Fibroblast of skin of abdomen (primary cell): ENCODE measurements around the gene PLS1.
"Not testable (repeated sequence)": the region's sequence is repeated elsewhere in the genome, so short reads cannot be mapped to it uniquely, and the experiment has no call there.

Experiments
- DNase-seq: peaks from one replicate; pipeline ENCODE4 v3.0.0-alpha.2; 2013

The PLS1 gene

DNA sequence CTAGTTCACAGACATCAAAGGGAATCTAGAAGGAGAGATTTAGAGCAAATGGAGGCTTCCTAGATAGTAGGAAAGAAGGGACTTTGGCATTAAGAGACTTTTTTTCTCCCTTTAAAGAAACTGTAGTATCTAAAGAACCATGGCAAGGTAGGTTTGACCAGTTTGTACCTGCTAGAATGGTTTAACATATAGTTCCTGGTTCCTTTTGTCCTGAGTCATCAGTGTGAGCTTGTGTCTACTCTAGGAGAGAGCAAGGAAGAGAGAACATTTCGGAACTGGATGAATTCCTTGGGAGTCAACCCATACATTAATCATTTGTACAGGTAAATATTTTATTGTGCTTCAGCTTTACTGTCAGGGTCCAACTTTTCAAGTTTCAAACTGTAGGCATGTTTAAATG lies 98.0 kb downstream of the PLS1 start:
- no peak for DNase-seq

DNA sequence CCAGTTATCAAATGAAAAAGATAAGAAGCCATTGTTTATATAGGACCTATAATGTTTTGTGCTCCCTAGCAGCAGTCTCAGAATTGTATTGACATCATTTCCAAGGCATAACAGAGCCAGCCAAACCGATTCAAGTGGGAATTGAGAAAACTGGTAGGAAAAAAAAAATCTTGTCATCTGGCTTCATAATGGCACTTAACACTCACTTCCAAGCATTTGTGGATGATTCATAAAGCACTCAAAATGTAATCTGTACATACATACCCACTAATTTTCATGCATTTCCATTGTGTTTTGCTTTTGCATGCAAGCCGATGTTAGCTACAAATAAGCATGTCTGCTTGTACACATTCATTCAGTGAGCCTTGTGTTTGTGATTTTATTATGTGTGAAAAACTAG lies 109.0 kb downstream of the PLS1 start:
- DNase-seq: peak; percentile 2

DNA sequence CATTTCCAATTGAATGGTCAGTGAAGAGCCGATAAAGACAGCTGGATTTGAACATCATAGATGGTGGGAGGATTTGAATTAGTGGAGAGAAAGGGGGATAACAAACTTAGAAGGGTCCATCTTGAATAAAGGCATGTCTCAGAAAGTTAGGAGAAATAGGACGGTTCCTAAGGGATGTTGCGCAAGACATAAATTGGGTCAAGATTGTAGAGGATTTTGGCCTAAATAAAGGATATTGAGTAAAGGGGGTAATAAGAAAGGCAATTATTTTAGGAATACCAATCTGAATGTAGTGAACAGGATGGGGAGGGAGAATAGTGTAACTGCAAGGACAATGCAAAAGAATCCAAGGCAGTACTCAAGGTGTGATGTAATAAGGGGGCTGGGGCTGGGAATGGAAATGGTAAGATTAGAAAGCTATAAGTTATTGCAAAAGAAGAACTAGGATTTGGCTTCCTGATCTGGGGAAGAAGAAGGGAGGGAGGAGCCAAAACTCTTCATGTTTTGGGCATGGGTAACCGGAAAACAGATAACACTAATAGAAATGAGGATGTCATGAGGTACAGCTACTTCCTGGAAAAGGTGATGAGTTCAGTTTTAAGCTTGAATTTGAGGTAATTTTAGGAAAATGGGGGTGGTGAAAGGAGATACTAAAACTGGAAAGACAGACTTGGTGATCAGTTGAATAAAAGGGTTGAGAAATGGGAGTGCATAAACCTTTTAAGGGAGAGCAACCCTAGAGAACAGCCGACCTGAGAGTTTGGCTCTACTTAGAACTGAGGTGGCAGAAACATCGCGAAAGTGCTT lies 110.3 kb downstream of the PLS1 start:
- no peak for DNase-seq

DNA sequence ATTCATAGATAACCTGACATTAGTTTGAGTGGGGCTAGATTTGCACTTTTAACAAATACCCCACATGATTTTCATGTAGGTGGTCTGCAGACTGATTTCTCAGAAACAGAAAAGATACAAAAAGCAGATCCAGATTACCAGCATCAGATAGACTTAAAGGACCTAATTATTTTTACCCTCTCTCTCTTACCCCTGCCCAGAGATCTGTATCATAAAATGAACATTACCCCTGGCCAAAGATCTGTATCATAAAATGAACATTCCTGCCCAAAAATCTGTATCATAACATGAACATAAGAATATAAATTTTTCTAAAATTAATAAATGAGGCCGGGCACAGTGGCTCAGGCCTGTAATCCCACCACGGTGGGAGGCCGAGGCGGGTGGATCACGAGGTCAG lies 113.0 kb downstream of the PLS1 start:
- no peak for DNase-seq

DNA sequence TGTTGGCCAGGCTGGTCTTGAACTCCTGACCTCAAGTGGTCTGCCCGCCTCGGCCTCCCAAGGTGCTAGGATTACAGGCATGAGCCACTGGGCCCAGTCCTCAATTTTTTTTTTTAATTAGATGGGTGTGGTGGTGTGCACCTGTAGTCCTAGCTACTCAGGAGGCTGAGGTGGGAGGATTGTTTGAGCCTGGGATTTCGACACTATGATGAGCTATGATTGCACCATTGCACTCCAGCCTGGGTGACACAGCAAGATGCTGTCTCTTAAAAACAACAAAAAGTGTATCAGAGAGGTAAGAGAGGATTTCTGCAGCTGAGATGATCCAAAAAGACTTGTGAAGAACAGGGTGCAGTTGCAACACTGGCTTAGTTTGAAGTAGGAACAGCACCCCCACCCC lies 118.7 kb downstream of the PLS1 start:
- not testable (repeated sequence) for DNase-seq

DNA sequence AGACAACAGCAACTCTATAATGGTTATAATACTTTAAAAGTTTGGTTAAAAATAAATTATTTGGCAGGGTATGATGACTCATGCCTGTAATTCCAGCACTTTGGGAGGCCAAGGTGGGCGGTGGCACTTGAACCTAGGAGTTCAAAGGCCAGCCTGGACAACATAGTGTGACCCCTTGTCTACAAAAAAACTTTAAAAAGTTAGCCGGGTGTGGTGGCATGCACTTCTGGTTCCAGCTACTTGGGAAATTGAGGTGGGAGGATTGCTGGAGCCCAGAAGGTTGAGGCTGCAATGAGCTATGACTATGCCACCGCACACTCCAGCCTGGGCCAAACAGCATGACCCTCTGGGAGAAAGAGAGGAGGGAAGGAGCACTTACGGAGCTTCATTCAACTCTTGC lies 119.9 kb downstream of the PLS1 start:
- no peak for DNase-seq

DNA sequence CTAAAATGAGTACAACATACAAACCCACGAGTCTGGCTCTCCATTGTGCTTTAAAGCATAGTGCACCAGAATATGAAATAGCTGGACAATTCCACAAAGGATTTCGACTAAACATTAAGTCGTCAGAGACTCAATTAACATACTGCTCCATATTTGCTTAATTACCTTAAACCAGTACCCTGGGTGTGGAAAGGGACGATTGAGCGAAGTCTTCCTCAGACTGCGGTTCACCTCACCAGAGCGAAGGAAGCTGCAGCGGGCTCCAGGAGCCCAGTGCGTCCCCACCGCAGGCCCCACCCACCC lies 127.4 kb downstream of the PLS1 start:
- DNase-seq: no peak

DNA sequence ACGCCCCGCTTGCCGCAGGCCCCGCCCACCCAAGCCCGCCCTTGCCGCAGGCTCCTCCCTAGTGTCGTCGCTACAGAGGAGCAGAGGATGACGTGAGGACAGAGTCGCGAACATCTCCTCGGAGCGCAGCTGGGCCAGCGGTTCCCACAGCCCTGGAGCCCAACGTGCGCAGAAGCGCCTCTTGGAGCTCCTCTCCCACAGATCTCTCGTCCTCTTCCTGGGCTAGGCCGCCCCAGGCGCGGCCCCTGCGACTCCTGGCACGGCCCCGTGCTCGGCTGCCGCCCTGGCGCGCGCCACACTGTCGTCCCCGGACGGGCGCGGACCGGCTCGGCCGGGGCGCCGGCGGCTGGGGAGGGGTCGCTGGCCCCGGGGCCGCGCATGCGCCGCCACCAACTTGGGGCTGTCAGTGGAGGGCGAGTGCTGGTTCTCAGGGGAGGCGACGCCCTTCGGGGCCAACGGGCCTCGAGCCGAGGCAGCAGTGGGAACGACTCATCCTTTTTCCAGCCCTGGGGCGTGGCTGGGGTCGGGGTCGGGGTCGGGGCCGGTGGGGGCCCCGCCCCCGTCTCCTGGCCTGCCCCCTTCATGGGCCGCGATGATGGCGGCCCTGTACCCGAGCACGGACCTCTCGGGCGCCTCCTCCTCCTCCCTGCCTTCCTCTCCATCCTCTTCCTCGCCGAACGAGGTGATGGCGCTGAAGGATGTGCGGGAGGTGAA lies 127.9 kb downstream of the PLS1 start, which contains the start of gene TRPC1:
TRPC1 (plus strand) TSS at position 67 of the 714 bp plus-strand sequence; CDS start at position 593, 526 bp downstream.
- DNase-seq: peak; percentile 78

DNA sequence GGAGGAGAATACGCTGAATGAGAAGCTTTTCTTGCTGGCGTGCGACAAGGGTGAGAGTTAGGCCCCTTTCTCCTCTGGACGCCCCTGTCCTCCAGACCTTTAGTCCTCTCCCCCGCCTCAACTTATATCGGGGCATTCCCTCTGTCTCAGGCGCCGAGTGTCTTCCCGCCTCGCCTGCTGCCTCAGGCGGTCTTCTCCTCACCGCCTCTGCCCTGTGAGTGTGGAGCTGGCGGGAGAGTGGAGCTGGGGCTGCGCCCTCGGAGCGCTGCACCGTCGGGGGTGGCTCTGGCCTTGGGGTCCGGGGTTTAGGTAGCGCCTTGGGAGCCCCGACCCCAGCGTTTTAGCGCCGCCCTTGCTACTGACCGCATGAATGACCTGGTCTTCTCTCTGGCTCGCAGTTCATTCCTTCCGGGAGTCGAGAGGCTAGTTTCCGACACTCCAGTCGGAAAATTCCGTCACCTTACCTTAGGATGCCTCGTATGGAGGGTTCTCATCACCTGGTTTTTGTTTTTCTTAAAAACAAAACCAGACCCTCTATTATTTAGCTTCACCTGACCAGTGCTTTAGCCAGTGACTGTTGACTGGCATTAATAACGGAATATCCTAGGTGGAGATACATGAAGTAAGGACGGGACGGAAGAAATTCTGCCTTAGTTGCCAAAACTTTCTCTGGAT lies 128.6 kb downstream of the PLS1 start:
- DNase-seq: peak; percentile 26

DNA sequence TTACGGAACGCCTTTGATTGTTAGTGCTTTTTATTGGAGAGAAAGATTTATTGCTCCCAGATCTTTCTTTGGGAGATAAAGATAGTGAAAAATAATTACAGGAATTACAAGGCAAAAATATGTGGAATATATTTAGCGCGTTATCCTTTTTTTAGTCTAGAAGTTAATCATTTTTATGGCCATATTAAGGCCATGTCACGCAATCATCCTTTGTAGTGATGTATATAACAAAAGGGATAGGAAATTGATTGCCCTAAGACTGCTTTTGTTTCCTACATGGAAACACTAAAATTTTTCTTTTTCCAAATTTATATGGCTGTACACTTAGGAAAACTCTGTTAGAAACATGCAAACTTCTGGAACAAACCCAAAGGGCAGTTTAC lies 129.2 kb downstream of the PLS1 start:
- DNase-seq: no peak

DNA sequence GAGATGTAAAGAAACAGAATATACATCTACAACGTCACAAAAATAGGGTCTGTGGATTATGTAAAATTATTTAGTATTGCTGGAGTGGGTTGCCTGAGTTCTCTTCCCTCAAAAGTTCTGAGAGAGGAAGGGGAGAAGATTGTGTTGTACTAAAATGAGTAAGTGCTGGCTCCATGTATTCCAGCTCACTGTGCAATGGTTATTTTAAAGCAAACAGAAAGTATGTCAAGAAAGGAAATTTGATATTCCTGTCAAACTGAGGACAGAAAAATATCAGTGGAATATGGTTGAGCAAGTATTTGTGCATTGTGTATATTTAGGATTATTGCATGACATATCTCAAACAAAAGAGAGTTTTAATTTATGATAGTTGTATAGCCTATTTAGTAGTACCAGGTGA lies 129.8 kb downstream of the PLS1 start:
- no peak for DNase-seq

DNA sequence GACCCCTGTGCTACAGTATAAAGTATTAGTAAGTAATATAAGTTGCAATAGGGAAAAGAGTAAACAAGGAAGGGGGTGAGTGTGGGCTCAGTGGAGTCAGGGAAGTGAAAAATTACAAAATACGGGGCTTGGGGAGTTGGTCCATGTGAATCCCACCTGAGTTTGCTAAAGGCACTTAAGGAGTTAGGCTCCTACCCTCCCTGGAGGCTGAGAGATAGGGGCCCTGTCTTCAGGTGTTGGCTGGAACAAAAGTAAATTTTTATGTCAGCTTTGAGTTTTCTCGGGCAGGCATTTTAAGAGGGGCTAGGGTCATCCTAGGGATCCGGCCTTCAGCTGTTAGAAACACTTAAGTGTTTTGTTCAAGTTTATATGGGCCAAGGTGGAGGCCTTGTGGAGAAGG lies 135.9 kb downstream of the PLS1 start:
- no peak for DNase-seq

DNA sequence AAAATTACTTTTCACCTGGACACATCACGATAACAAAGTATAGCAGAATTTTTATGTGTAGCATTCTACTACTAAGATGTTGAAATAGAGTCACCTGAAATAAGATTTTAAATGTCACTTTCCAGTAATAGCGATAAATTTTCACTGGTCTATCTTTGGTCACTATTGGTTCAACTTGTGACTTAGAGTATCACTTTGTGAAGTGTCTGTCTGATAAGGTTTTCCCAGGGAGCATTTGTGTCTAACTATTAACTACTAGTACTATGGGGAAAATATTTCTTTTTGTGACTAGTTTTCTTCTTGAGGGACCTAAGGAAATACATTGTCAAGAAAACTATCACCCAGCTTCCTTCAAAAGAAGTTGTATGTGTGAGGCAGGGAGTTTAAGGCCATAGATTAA lies 138.6 kb downstream of the PLS1 start:
- DNase-seq: no peak

DNA sequence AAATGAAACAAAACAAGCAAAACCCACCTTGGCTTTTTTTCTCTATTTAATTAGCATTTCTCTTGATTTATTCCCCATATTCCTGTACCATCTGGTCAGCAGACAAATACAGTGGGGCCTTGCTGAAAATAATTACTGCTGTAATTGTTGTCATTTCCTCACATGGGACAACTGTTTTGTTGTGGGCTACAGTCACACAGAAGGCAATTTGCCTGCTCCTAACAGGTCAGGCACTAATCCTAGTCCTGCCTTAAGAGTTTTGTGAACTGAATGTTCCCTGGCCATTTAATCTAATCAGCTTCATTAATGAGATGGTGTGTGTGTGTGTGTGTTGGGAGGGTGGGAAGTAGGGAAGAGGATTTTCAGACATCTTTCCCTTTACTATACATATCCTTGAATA lies 139.3 kb downstream of the PLS1 start:
- DNase-seq: no peak

DNA sequence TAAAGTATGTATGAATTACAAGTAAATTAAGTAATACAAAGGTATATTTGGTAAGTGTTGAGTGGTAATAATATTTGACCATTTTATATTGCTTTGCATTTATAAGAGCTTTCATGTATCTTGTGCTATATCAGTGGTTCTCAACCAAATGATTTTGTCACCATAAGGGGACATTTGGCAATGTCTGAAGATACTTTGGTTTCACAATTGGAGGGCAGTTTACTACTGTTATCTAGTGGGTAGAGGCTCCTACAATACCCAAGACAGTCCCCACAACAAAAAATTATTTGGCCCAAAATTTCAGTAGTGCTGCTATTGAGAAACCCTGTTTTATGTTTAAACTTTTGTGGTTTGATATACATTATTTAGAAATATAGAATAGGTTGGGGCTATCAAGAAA lies 142.2 kb downstream of the PLS1 start:
- DNase-seq: no peak

DNA sequence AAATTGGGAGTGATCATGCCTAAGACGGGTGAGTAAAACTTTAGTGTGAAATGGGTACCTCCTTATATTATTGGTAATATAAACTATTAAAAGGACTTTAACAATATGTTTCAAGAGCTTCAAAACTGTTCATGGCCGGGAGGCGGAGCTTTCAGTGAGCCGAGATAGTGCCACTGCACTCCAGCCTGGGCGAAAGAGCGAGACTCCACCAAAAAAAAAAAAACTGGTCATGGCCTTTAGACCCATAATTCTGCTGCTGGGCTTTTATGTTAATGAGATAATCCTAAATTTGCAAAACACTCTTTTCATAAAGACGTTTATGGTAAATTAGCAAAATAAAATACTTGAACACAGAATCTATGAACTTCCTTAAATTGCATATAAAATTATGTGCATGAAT lies 150.5 kb downstream of the PLS1 start:
- DNase-seq: no peak

DNA sequence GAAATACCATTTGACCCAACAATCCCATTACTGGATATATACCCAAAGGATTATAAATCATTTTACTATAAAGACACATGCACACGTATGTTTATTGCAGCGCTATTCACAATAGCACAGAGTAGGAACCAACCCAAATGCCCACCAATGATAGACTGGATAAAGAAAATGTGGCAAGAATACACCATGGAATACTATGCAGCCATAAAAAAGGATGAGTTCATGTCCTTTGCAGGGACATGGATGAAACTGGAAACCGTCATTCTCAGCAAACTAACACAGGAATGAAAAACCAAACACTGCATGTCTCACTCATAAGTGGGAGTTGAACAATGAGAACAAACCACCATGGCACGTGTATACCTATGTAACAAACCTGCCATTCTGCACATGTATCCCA lies 154.3 kb downstream of the PLS1 start:
- DNase-seq: not testable (repeated sequence)

DNA sequence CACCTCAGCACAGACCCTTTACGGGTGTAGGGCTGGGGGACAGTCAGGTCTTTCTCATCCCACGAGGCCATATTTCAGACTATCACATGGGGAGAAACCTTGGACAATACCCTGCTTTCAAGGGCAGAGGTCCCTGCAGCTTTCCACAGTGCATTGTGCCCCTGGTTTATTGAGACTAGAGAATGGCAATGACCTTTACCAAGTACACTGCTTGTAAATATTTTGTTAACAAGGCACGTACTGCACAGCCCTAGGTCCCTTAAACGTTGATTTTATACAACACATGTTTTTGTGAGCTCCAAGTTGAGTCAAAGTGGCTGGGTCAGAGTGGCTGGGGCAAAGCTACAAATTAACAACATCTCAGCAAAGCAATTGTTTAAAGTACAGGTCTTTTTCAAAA lies 156.4 kb downstream of the PLS1 start:
- not testable (repeated sequence) for DNase-seq

DNA sequence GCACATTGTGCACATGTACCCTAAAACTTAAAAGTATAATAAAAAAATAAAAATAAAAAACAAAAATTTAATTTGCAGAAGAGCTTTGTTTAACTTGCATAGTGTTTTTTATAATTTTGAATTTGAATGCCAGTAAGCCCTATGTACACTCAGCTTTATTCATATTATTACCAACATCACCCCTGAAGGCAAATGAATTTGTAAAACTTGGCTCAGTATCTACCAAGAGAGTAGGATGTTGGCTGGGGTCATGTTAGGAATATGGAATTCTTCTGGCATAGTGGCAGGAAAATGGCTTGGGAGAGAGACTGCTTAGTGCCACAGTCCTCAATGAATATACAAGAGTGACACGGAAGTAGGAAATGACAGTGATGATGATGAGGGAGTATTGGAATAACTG lies 158.3 kb downstream of the PLS1 start:
- DNase-seq: no peak
